ENCODE measurements around the gene NTNG1. TPM values are rescaled to one million over a fixed set of nuclear protein-coding genes. Genes with fewer than 3 reads are reported as not detected.

Gene NTNG1
- total RNA-seq, 1 experiment from 2014 or later = 1.5 TPM

DNA sequence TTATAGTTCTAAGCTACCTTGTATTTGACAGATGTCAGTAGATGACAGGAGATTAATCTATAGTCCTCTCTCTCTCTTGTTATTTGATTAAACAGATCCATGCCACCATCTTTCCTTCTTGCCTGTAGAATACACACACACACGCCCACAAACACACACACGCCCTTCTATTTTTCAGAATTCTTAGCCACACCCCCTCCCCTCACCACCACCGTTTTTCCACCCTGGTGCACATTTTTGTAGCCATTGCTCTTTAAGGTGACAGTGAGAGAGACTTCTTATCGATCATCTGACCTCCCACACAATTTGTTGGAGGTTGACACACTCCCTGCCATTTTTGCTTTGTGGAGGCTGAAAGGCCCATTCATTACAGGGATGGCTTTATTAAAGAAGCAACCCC is 123.2 kb downstream of the NTNG1 start:
- Histone ChIP-seq H3K27ac (ENCODE audit: insufficient read length, low read depth, low read length) (no peak overlapping the region), H3K79me1 (ENCODE audit: insufficient read depth, low read depth, low read length, poor library complexity, severe bottlenecking) (no peaks in the 10 kb centered on the region), H3K79me2 (ENCODE audit: insufficient read depth, low read length) (no peaks in the 10 kb centered on the region), H3K4me1 (ENCODE audit: insufficient read depth, low read length) (peaks cover 10% of the 10 kb centered on the region; the same call in 1 of the 2 replicates), H4K5ac (ENCODE audit: insufficient read length, low read depth, low read length) (no peak overlapping the region), H4K20me1 (ENCODE audit: control insufficient read depth, insufficient read depth, insufficient read length) (no peaks in the 10 kb centered on the region), H3K4me2 (ENCODE audit: insufficient read depth, insufficient read length, low read length) (no peak overlapping the region), H3K23ac (ENCODE audit: insufficient read length, low read depth, low read length) (no peak overlapping the region), H2AFZ (ENCODE audit: low read length) (no peak overlapping the region), H2BK5ac (ENCODE audit: insufficient read length, low read length) (no peak overlapping the region), H2AK5ac (ENCODE audit: insufficient read length, low read length) (no peak overlapping the region), H3K56ac (ENCODE audit: insufficient read length, low read depth, low read length) (no peak overlapping the region), H3T11ph (ENCODE audit: low read length) (no peak overlapping the region), H3K9ac (ENCODE audit: extremely low read depth, insufficient read length, low read length) (no peak overlapping the region), H3K14ac (ENCODE audit: insufficient read depth, low read length) (no peak overlapping the region), H4K91ac (ENCODE audit: insufficient read length, low read depth, low read length) (no peak overlapping the region), H2BK12ac (ENCODE audit: insufficient read length, low read depth, low read length) (no peak overlapping the region), H2BK120ac (ENCODE audit: low read depth, low read length, poor library complexity, severe bottlenecking) (no peak overlapping the region), H2BK20ac (ENCODE audit: low read depth, low read length, poor library complexity, severe bottlenecking) (no peak overlapping the region), H2BK15ac (ENCODE audit: low read depth, low read length) (no peak overlapping the region), H4K8ac (replicated peaks; ENCODE audit: insufficient read length, low read depth, low read length) (no peak overlapping the region), H3K27me3 (ENCODE audit: insufficient read depth, low read length) (no peaks in the 10 kb centered on the region), H3K4ac (ENCODE audit: low read depth, low read length) (no peak overlapping the region), H3K18ac (ENCODE audit: insufficient read length, low read depth, low read length) (no peak overlapping the region), H3K9me3 (ENCODE audit: control insufficient read depth, low read depth, low read length) (no peaks in the 10 kb centered on the region), H3K23me2 (ENCODE audit: insufficient read length, low read depth, low read length, poor library complexity, severe bottlenecking) (no peaks in the 10 kb centered on the region)
- no peak for DNase-seq
- 100% methylated on average over 2 of the region's 4 CpGs for WGBS (ENCODE audit: extremely low coverage, insufficient read length, low lambda C conversion rate)
- Mint-ChIP-seq H3K36me3 (ENCODE audit: insufficient read depth in 1 of 3, low read depth in 3 of 3) (no peaks in the 10 kb centered on the region), H3K4me3 (no peak overlapping the region), H3K27ac (peak overlapping the region in 1 of 3 experiments; percentile 7; a peak in 1 of 7 replicates), H3K9me3 (no peaks in the 10 kb centered on the region), H3K27me3 (ENCODE audit: low read depth) (no peaks in the 10 kb centered on the region), H3K4me1 (peaks cover 5 to 9% of the 10 kb centered on the region in 2 experiments)
- TF ChIP-seq, protein P1, sequence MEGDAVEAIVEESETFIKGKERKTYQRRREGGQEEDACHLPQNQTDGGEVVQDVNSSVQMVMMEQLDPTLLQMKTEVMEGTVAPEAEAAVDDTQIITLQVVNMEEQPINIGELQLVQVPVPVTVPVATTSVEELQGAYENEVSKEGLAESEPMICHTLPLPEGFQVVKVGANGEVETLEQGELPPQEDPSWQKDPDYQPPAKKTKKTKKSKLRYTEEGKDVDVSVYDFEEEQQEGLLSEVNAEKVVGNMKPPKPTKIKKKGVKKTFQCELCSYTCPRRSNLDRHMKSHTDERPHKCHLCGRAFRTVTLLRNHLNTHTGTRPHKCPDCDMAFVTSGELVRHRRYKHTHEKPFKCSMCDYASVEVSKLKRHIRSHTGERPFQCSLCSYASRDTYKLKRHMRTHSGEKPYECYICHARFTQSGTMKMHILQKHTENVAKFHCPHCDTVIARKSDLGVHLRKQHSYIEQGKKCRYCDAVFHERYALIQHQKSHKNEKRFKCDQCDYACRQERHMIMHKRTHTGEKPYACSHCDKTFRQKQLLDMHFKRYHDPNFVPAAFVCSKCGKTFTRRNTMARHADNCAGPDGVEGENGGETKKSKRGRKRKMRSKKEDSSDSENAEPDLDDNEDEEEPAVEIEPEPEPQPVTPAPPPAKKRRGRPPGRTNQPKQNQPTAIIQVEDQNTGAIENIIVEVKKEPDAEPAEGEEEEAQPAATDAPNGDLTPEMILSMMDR (conservative IDR thresholded peaks at IDR 0.05) = no peak
